Measurements from ENCODE around the gene IRF5. TPM values are rescaled to one million over a fixed set of nuclear protein-coding genes. Genes with fewer than 3 reads are reported as not detected.

IRF5 gene
- total RNA-seq, 1 donor: under 0.01 TPM

GRCh38 chr7:128947854-128948253 lies 10.1 kb downstream of the IRF5 start:
- Histone ChIP-seq H3K27ac (ENCODE audit: low read depth, low read length) (no peak overlapping the region), H3K4me3 (ENCODE audit: insufficient read depth, low read length) (no peak overlapping the region), H3K36me3 (ENCODE audit: insufficient read depth, low read length) (no peaks in the 10 kb centered on the region), H3K4me2 (ENCODE audit: insufficient read depth, low read length) (no peak overlapping the region), H3K79me2 (ENCODE audit: insufficient read depth, low read length) (no peaks in the 10 kb centered on the region), H3K4me1 (ENCODE audit: insufficient read depth, low read length) (no peaks in the 10 kb centered on the region), H4K20me1 (ENCODE audit: insufficient read depth, low read length) (no peaks in the 10 kb centered on the region), H3K27me3 (ENCODE audit: insufficient read depth, low read length) (no peaks in the 10 kb centered on the region), H2AFZ (ENCODE audit: low read length) (no peak overlapping the region), H3K9me3 (ENCODE audit: low read depth, low read length) (no peaks in the 10 kb centered on the region)
- peak; percentile 67 for DNase-seq (ENCODE audit: insufficient read length, low spot score, missing footprints)
- TF ChIP-seq CTCF (IDR thresholded peaks at IDR 0.05; ENCODE audit: extremely low read depth, low read depth, low read length): no peak

DNA sequence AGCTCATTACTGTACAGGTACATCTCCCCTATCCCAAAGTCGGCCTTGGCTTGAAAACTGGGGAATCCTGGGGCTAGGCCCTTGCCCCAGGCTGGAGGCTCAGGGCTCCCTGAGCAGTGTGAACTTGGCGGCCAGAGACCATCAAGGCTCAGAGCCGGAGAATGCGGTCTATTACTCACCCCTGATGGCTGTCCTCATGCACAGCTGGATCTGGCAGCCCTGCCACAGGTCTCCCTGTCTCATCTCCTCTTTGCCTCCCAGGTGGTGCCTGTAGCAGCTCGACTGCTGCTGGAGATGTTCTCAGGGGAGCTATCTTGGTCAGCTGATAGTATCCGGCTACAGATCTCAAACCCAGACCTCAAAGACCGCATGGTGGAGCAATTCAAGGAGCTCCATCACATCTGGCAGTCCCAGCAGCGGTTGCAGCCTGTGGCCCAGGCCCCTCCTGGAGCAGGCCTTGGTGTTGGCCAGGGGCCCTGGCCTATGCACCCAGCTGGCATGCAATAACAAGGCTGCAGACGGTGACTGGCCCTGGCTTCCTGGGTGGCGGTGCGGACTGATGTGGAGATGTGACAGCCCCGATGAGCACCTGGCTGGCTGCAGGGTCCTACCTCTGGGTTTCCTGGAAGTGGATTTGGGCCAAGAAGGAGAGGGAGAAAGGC lies 10.7 kb downstream of the IRF5 start:
- peak; percentile 69 for DNase-seq (ENCODE audit: insufficient read length, low spot score, missing footprints)
- TF ChIP-seq CTCF (IDR thresholded peaks at IDR 0.05; ENCODE audit: extremely low read depth, low read depth, low read length): no peak
- Histone ChIP-seq H3K4me1 (ENCODE audit: insufficient read depth, low read length) (no peaks in the 10 kb centered on the region), H3K79me2 (ENCODE audit: insufficient read depth, low read length) (no peaks in the 10 kb centered on the region), H3K4me2 (ENCODE audit: insufficient read depth, low read length) (no peak overlapping the region), H4K20me1 (ENCODE audit: insufficient read depth, low read length) (no peaks in the 10 kb centered on the region), H3K36me3 (ENCODE audit: insufficient read depth, low read length) (peaks cover 3% of the 10 kb centered on the region), H2AFZ (ENCODE audit: low read length) (no peak overlapping the region), H3K27me3 (ENCODE audit: insufficient read depth, low read length) (no peaks in the 10 kb centered on the region), H3K4me3 (ENCODE audit: insufficient read depth, low read length) (no peak overlapping the region), H3K9me3 (ENCODE audit: low read depth, low read length) (no peaks in the 10 kb centered on the region), H3K27ac (ENCODE audit: low read depth, low read length) (no peak overlapping the region)

GRCh38 chr7:128948976-128949760 lies 11.4 kb downstream of the IRF5 start:
- no peaks in the 10 kb centered on the region for H4K20me1 ChIP-seq (ENCODE audit: insufficient read depth, low read length)
- peaks cover 11% of the 10 kb centered on the region for H3K36me3 ChIP-seq (ENCODE audit: insufficient read depth, low read length)
- no peaks in the 10 kb centered on the region for H3K79me2 ChIP-seq (ENCODE audit: insufficient read depth, low read length)
- H3K9me3 ChIP-seq (ENCODE audit: low read depth, low read length): no peaks in the 10 kb centered on the region
- H3K27ac ChIP-seq (ENCODE audit: low read depth, low read length): no peak overlapping the region
- DNase-seq (ENCODE audit: insufficient read length, low spot score, missing footprints): peak; percentile 72
- H3K4me3 ChIP-seq (ENCODE audit: insufficient read depth, low read length): no peak overlapping the region
- H3K4me2 ChIP-seq (ENCODE audit: insufficient read depth, low read length): no peak overlapping the region
- H2AFZ ChIP-seq (ENCODE audit: low read length): no peak overlapping the region
- H3K27me3 ChIP-seq (ENCODE audit: insufficient read depth, low read length): no peaks in the 10 kb centered on the region
- TF ChIP-seq CTCF (IDR thresholded peaks at IDR 0.05; ENCODE audit: extremely low read depth, low read depth, low read length): no peak
- H3K4me1 ChIP-seq (ENCODE audit: insufficient read depth, low read length): no peaks in the 10 kb centered on the region

GRCh38 chr7:128951296-128951695 lies 13.6 kb downstream of the IRF5 start:
- H3K36me3 ChIP-seq (ENCODE audit: insufficient read depth, low read length): peaks cover 20% of the 10 kb centered on the region
- H2AFZ ChIP-seq (ENCODE audit: low read length): no peak overlapping the region
- no peaks in the 10 kb centered on the region for H3K27me3 ChIP-seq (ENCODE audit: insufficient read depth, low read length)
- H3K27ac ChIP-seq (ENCODE audit: low read depth, low read length): no peak overlapping the region
- no peak for TF ChIP-seq CTCF (IDR thresholded peaks at IDR 0.05; ENCODE audit: extremely low read depth, low read depth, low read length)
- H3K4me2 ChIP-seq (ENCODE audit: insufficient read depth, low read length): no peak overlapping the region
- H3K4me1 ChIP-seq (ENCODE audit: insufficient read depth, low read length): peaks cover 8% of the 10 kb centered on the region
- DNase-seq (ENCODE audit: insufficient read length, low spot score, missing footprints): no peak
- H3K9me3 ChIP-seq (ENCODE audit: low read depth, low read length): no peaks in the 10 kb centered on the region
- no peak overlapping the region for H3K4me3 ChIP-seq (ENCODE audit: insufficient read depth, low read length)
- no peaks in the 10 kb centered on the region for H4K20me1 ChIP-seq (ENCODE audit: insufficient read depth, low read length)
- no peaks in the 10 kb centered on the region for H3K79me2 ChIP-seq (ENCODE audit: insufficient read depth, low read length)
